GM18519 (cell line): Measurements from ENCODE around the gene CSTB.
A peak's percentile ranks its signal among the peaks of the same experiment; 100 is the strongest.

Experiments
- ATAC-seq: cut with Tn5 transposase; IDR thresholded peaks from one replicate; pipeline ENCODE4 v1.9.1; 2021; ENCODE audit warnings: mild to moderate bottlenecking, moderate library complexity; ENCODE audit not compliant: unreplicated experiment, low FRiP score

Gene CSTB

GRCh38 chr21:43734928-43735229 lies 41.2 kb downstream of the CSTB start:
- no peak for ATAC-seq

GRCh38 chr21:43734131-43734927 lies 41.8 kb downstream of the CSTB start:
- ATAC-seq: no peak

DNA sequence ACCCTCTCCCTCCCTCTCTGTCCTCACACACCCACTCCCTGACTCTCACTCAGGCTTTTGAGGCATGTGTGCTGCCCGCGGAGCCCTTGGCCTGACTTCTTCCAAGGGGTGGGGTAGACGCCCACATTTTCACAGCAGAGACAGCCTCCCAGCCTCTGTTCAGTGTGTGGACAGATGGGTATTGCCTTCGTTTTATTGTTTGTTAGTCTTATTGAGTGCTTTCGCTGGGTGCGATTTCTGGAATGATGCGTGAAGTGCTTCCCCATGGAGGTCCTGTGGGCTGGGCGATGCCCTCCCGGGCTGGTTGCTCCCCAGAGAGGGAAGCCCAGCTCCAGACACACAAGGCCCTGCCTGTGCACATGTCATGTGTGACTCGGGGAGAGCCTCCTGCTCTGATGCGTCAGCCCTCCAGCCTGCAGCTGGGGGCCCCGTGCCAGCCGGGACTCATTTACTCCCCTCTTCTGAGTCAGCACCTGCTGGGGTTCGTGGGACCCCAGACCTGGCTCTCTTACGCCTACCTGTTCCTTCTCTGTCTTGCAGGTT lies 42.5 kb downstream of the CSTB start:
- no peak for ATAC-seq

DNA sequence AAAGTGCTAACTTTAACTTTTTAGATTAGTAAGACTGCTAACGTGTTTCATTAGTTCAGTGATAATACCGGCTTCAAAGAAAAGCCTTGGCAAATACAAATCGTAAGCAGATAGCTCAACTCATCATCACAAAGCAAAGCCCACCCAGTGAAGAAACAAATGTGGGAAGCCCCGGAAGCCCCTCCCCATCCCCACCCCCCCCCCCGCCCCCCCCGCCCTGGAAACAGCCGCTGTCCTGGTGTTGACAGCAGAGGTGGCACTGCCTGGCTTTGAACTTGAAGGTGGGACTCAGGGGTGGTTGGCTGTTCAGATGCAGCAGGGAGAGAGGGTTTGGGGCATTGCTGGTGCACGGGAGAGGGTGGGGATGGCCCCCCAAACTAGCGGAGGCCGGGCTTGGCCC lies 43.0 kb downstream of the CSTB start:
- ATAC-seq: no peak

DNA sequence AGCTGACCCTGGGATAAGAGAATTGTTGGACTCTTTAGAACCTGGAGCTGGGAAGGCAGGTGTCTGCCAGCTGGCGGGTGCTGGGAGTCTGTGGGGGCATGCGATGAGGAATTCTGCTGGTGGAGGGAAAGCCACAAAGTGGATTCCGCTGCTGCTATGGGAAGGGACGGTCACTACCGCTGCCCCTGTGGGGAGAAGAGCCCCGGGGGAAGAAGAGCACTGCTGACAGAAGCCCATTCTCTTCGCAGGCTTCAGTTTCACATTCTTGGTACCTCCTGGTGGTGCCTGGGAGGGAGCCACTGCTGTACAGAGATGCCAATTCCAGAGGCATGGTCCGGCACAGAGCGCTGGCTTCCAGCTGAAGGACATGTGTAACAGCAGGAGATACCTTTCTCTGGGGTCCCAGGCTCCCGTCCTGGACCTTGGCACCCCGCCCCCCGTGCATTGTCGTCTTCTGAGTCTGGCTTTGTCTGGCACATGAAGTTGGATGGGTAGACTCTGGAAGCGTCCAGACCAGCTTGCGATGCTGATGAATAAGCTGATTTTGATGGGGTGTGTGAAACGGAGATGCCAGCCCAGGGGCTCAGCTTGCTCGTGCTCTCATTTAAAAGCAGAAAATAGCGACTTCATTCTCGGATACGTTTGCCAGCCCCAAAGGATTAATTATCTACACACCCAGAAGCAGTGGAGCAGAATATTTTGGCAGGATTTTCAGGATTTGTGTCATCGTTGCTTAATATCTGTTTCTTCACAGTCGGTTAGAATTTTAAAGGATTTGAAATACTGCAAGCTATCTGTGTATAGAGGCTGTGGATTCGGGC lies 44.0 kb downstream of the CSTB start:
- no peak for ATAC-seq

- ATAC-seq: no peak
Observed at GRCh38 chr21:43731476-43731875, 44.6 kb downstream of the CSTB start.

DNA sequence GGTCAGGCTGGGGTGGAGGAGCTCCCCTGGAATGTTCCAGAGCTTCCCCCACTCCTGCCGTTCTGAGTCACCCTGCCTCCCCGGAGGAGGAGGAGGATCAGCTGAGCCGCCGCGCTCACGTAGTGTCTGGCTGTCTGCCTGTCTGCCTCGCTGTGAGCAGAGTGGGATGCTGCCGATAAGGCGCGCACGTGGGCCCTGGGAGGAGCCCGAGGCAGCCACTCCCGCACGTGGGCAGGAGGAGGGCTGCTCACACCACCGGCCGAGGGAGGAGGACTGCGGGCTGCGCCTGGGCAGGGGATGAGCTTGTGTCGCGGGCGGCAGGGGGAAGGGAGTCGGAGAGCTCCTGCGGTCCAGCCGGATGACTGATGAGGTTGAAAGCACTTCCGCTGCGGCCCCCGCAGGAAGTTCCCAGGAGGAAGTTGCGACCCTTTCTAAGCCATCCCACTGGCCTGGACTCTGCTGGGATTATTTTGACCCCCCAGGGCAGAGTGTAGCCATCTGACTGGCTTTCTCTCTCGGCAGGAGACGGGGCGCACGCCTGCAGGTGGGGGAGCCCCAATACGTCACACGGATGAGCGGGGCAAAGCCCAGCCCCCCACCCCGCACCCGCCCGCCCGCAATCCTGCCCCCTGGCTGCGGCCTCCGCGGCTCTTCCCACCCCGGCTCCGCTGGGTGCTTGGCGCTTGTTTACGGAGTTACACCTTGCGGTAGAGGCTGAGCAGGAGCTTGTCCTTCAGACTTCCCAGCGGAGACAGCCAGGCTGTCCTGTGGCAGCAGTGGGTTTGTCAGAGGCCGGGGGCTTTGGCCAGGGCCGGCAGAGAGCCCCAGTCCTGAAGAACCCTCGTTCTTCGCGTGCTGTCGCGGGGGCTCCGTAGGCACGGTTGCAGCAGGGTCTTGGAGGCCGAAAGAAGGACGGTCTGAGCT lies 47.4 kb downstream of the CSTB start:
- peak; percentile 45 for ATAC-seq

DNA sequence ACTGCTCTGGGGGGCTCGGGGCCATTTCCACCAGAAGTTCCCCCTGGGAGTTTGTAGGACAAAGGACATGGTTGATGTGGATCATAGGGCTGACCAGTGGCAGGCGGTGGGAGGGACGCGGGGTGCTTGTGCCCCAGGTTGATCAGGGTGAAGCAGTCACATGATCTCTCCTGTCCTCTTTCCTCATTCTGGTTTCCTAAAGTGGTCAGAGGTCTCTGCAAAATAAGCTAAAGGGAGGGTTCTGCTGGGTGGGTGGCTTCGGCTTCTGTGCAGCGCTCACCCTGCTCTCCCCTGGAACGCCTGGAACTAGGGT lies 48.0 kb downstream of the CSTB start:
- no peak for ATAC-seq

DNA sequence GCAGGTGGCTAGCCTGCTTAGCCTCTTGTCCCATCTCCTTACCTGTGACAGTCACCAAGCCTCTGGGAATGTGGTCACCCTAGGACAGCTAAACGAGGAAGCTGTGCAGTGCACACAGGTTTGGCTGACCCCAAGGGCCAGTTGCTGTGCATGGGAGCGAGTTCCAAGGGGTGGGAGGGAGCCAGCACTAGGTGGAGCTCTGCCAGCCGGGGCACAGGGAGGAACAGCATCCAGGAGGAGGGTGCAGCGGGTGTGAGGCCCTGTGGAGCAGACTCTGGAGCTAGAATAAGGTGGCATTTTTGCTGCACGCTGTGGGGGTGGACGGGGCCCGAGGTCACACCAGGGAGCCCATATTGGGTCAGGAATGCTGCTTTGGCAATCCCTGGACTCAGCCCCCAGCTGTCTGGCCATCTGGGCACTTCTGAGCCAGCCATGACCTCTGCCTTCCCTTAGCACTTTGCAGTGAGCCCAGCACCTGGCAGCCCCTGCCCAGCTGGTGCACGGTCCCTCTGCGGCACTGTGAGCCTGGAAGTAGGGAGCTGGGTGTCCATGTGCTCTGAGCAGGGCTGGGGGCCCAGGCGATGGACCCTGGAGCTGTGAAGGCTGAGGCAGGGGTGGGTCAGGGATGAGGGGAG lies 48.5 kb downstream of the CSTB start:
- no peak for ATAC-seq

- no peak for ATAC-seq
Observed at GRCh38 chr21:43726686-43727518, 49.2 kb downstream of the CSTB start.
